GM12801 (cell line): ENCODE measurements around the gene PLEKHF1.

Experiments used
- TF ChIP-seq, protein P1 (sequence below): IDR thresholded peaks from one replicate; pipeline ENCODE4 v1.5.1; 2011; ENCODE audit warnings: control low read depth; ENCODE audit not compliant: insufficient read length; ENCODE audit errors: extremely low read depth

PLEKHF1 gene

DNA sequence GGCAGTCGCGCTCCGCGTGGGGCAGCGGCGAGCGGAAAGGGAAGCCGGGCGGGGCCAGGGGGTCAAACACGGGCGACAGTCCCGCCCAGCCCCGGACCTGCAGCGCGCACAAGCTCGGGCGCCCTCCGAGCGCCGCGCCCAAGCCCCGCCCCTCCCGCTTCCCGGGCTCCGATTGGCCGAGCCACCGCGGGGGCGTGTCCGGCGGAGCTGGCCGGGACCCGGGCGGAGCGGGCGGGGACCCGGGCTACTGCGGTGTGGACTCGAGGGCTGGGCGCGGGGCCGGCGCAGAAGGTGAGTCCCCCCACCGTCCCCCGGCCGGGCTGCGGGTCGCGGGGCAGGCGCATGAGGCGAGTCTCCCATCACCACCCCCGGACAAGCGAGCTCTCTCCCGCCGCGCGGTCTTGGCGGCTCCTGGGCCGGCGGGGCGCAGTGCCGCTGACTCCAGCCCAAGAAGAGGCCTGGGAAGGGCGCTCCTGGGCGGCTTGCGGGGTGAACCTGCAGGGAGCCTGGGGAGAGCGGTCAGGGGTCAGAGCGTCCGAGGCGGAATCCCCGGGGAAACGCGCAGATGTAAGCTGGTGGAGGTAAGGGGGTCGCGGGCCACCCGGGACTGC, at the start of gene PLEKHF1:
Gene PLEKHF1, plus strand, starts transcription at position 247 of the 611 bp plus-strand sequence. CDS start 8,379 bp downstream, outside the sequence.
- TF ChIP-seq, protein P1, sequence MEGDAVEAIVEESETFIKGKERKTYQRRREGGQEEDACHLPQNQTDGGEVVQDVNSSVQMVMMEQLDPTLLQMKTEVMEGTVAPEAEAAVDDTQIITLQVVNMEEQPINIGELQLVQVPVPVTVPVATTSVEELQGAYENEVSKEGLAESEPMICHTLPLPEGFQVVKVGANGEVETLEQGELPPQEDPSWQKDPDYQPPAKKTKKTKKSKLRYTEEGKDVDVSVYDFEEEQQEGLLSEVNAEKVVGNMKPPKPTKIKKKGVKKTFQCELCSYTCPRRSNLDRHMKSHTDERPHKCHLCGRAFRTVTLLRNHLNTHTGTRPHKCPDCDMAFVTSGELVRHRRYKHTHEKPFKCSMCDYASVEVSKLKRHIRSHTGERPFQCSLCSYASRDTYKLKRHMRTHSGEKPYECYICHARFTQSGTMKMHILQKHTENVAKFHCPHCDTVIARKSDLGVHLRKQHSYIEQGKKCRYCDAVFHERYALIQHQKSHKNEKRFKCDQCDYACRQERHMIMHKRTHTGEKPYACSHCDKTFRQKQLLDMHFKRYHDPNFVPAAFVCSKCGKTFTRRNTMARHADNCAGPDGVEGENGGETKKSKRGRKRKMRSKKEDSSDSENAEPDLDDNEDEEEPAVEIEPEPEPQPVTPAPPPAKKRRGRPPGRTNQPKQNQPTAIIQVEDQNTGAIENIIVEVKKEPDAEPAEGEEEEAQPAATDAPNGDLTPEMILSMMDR: no peak

DNA sequence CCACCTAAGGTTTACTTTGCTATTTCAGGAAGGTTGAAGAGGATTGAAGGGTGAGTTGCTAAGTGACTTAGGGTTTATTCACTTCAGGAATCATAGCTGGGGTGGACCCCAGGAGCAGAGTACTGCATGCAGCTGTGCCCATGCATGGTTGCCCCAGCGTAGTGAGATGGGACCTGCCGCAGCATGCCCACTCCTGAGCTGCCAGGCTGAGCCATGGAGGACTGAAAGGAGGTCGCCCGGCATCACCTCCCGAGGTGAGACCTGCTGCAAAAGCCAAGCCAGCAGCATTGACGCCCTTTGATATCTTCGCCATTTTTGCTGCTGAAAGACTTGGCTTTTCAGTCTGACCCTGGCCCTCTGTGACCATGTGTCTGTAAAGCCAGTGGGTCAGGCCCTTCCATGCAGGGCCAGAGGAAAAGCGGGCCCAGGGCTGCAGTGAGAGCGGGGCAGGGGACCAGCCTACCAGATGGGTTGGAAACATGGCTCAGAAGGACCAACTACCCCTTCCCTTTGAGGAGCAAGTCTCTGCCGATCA, 49.3 kb upstream of the PLEKHF1 start:
- TF ChIP-seq, protein P1: no peak

DNA sequence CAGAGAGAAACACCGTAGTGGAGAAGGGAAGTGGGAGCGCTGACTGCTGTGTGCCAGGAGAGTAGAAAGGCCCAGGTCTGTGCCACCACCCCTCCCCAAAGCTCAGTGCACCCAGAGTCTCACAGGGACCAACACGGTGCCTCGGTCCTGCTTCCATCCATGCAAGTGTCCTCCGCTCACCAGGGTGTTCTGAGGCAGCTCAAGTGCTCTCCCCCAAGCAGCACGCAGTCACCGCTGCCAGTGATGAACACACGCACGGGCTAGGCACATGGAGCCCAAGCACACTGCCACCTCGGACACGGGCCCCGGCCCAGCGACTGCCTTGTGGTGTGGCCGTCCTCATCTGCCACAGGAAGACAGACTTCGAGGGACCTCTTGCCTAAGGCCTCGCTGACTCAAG, 48.7 kb upstream of the PLEKHF1 start:
- TF ChIP-seq, protein P1: no peak

GRCh38 chr19:29617366-29618266, 47.6 kb upstream of the PLEKHF1 start:
- TF ChIP-seq, protein P1: no peak

DNA sequence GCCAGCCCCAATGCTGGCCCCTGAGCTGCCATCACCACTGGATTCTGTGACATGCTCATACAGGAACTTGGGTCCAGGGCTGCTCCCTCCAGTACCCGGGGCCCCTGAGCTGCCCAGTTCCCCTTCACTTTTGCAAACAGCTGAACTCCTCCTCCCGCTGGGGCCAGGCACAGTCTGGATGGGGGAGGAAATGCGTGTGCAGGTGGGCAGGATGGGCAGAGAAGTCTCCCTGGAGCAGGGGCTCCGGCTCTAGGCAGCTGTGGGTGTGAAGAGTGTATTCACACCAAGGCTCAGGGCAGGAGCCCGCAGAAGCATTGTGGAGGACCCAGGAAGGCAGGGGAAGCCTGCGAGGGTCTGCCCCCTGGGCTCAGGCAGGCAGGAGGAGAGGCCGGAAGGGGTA, 46.8 kb upstream of the PLEKHF1 start:
- TF ChIP-seq, protein P1: no peak

DNA sequence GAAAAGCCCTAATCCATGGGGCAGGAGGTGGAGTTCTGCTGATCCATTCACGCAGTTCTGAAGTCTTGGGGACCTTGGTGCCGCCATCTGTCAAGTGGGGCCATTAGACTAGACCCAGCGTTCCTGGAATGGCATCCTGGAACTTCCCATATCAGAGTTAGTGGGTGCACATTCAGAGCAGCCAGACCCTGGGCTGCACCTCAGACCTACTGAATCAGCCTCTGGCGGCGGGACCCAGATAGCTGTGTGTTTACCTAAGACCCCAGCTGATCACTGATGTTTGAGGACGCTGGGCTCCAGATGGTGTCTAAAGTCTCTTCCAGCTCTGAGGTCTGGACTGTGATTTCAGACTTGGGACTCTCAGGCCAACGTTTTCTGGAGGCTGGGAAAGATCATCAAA, 46.4 kb upstream of the PLEKHF1 start:
- TF ChIP-seq, protein P1: no peak

DNA sequence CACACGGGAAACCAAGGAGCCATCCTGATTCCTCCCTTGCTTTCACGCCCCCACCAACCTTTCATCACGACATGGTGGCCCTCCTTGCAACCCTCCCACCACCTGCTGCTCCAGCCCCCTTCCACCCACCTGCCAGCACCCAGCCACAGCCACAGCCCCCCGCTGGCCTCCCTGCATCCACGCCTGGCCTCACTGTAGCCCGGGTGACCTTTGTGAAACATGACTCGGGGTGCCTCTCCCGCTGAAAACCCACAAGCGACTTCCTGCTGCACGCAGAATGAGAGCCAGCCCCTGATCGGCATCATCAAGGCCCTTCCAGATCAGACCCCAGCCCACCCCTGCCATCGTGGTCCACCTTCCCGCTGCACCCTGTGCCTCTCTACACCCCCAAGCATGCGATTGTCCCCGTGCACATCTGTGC, 44.3 kb upstream of the PLEKHF1 start:
- TF ChIP-seq, protein P1: no peak
